Caco-2 (cell line): ENCODE measurements around the gene FAM171A2. TPM values are rescaled to one million over a fixed set of nuclear protein-coding genes. Genes with fewer than 3 reads are reported as not detected.

Experiments
- BruUV-seq: library from RNA; stranded (reverse); fragments of 400-500 nt; replicated peaks from 2 replicates; lab custom pipeline; 2021; lab: Mats Ljungman, UMichigan
- CTCF ChIA-PET: fragments of 300-600 bp; sonication (Branson Sonifier 250); formaldehyde crosslinking; loops from one replicate; lab custom pipeline; 2022; ENCODE audit warnings: antibody characterized with exemption; lab: Charles Lee
- POLR2A ChIA-PET: fragments of 300-600 bp; sonication (Branson Sonifier 250); formaldehyde crosslinking; loops from one replicate; lab custom pipeline; 2022; ENCODE audit warnings: antibody characterized with exemption; lab: Charles Lee
- DNase-seq, 2 experiments: peaks; one replicate each; pipeline versions ENCODE4 v3.0.0 to v3.0.0-alpha.2; 2020 to 2022
- H3K27me3 ChIP-seq: replicated peaks from 2 replicates; pipeline ENCODE4 v1.6.0; 2011; ENCODE audit warnings: low read length; ENCODE audit not compliant: control insufficient read depth, insufficient read depth
- H3K36me3 ChIP-seq: 2 replicates; pipeline ENCODE4 v1.5.1; 2011; ENCODE audit warnings: low read length; ENCODE audit not compliant: control insufficient read depth, insufficient read depth
- H3K4me1 ChIP-seq: fragments of 250-450 bp; sonication (Bioruptor Pico); 2 replicates; pipeline ENCODE4 v1.5.1; 2020; ENCODE audit warnings: mild to moderate bottlenecking
- H3K4me3 ChIP-seq: 2 replicates; pipeline ENCODE4 v1.5.1; 2011; ENCODE audit warnings: low read depth, mild to moderate bottlenecking, control low read depth, low read length
- H3K9me3 ChIP-seq: fragments of 250-450 bp; sonication (Bioruptor Pico); 2 replicates; pipeline ENCODE4 v1.5.1; 2020; ENCODE audit warnings: mild to moderate bottlenecking, moderate library complexity
- H3K27ac Mint-ChIP-seq: one replicate; pipeline ENCODE4 v1.8.0; 2022; ENCODE audit warnings: mixed read lengths; ENCODE audit not compliant: unreplicated experiment
- H3K27me3 Mint-ChIP-seq: one replicate; pipeline ENCODE4 v1.8.0; 2022; ENCODE audit warnings: mixed read lengths; ENCODE audit not compliant: insufficient read depth, unreplicated experiment
- H3K36me3 Mint-ChIP-seq: one replicate; pipeline ENCODE4 v1.8.0; 2022; ENCODE audit warnings: mild to moderate bottlenecking, mixed read lengths; ENCODE audit not compliant: insufficient read depth, unreplicated experiment
- H3K4me1 Mint-ChIP-seq: one replicate; pipeline ENCODE4 v1.8.0; 2022; ENCODE audit warnings: low read depth, mixed read lengths; ENCODE audit not compliant: unreplicated experiment
- H3K4me3 Mint-ChIP-seq: one replicate; pipeline ENCODE4 v1.8.0; 2022; ENCODE audit warnings: mild to moderate bottlenecking, moderate library complexity, mixed read lengths; ENCODE audit not compliant: unreplicated experiment
- H3K9me3 Mint-ChIP-seq: one replicate; pipeline ENCODE4 v1.8.0; 2022; ENCODE audit warnings: mixed read lengths; ENCODE audit not compliant: unreplicated experiment
- CTCF ChIP-seq, 2 experiments: fragments of 200-600 bp in 1 of 2; IDR thresholded peaks; 1 replicate in 1 of 2; 2 replicates in 1 of 2; pipeline versions ENCODE4 v1.5.1 to v1.8.0; 2011 to 2022; ENCODE audit warnings: antibody characterized with exemption in 1 of 2, control low read depth in 1 of 2, inconsistent platforms in 1 of 2, low read depth in 1 of 2, low read length in 1 of 2, mild to moderate bottlenecking in 1 of 2, moderate library complexity in 1 of 2; ENCODE audit not compliant: insufficient read depth in 1 of 2, severe bottlenecking in 1 of 2, unreplicated experiment in 1 of 2
- intact Hi-C: fragments of 100-400 bp; cut with micrococcal nuclease; formaldehyde crosslinking; loops from one replicate; pipeline ENCODE4 v1.10.0; 2022; ENCODE audit not compliant: unreplicated experiment
- total RNA-seq: library from RNA; stranded (reverse); gene quantifications from 2 replicates; pipeline ENCODE4 v1.2.3, GENCODE V29; 2022

FAM171A2 gene
- total RNA-seq, 1 experiment from 2014 or later: 3.6 TPM

- no TSS peak for BruUV-seq
- CTCF ChIA-PET: no interaction called here
- H3K4me3 Mint-ChIP-seq: no peak overlapping the region
- no peak for TF ChIP-seq CTCF (IDR thresholded peaks at IDR 0.05; ENCODE audit: insufficient read depth in 1 of 2, low read depth in 1 of 2, low read length in 1 of 2, severe bottlenecking in 1 of 2, unreplicated experiment in 1 of 2)
- intact Hi-C loops: no loop called here
- Histone ChIP-seq H3K4me3 (no peak overlapping the region), H3K9me3 (no peaks in the 10 kb centered on the region), H3K36me3 (no peaks in the 10 kb centered on the region), H3K27me3 (no peaks in the 10 kb centered on the region), H3K4me1 (no peaks in the 10 kb centered on the region)
- H3K9me3 Mint-ChIP-seq: no peaks in the 10 kb centered on the region
- H3K27ac Mint-ChIP-seq: no peak overlapping the region
- DNase-seq: no peak
- H3K36me3 Mint-ChIP-seq: no peaks in the 10 kb centered on the region
- H3K4me1 Mint-ChIP-seq: no peaks in the 10 kb centered on the region
- peaks cover 9% of the 10 kb centered on the region for H3K27me3 Mint-ChIP-seq
- POLR2A ChIA-PET: no interaction called here
Observed at GRCh38 chr17:44383363-44383762, 19.7 kb upstream of the FAM171A2 start.

GRCh38 chr17:44382917-44383316, 19.3 kb upstream of the FAM171A2 start:
- Histone ChIP-seq H3K9me3 (no peaks in the 10 kb centered on the region), H3K4me3 (no peak overlapping the region), H3K27me3 (no peaks in the 10 kb centered on the region), H3K36me3 (no peaks in the 10 kb centered on the region), H3K4me1 (no peaks in the 10 kb centered on the region)
- no peak overlapping the region for H3K4me3 Mint-ChIP-seq
- H3K9me3 Mint-ChIP-seq: no peaks in the 10 kb centered on the region
- H3K36me3 Mint-ChIP-seq: no peaks in the 10 kb centered on the region
- intact Hi-C loops: no loop called here
- H3K27ac Mint-ChIP-seq: no peak overlapping the region
- H3K4me1 Mint-ChIP-seq: no peaks in the 10 kb centered on the region
- peaks cover 10% of the 10 kb centered on the region for H3K27me3 Mint-ChIP-seq
- BruUV-seq: no TSS peak
- no peak for TF ChIP-seq CTCF (IDR thresholded peaks at IDR 0.05; ENCODE audit: insufficient read depth in 1 of 2, low read depth in 1 of 2, low read length in 1 of 2, severe bottlenecking in 1 of 2, unreplicated experiment in 1 of 2)
- ChIA-PET POLR2A (no interaction called here), CTCF (no interaction called here)
- DNase-seq: no peak

- CTCF ChIA-PET: interaction anchor here (0.7 kb wide), 1 partner anchor 248 kb away, joined by 3 read pairs; no protein-coding TSS in a partner anchor
Observed at GRCh38 chr17:44381810-44382305, 18.2 kb upstream of the FAM171A2 start.

More at GRCh38 chr17:44381810-44382305, 18.2 kb upstream of the FAM171A2 start:
- H3K4me1 ChIP-seq: no peaks in the 10 kb centered on the region
- BruUV-seq: no TSS peak
- no peaks in the 10 kb centered on the region for H3K36me3 Mint-ChIP-seq
- peaks cover 10% of the 10 kb centered on the region for H3K27me3 Mint-ChIP-seq
- no peaks in the 10 kb centered on the region for H3K4me1 Mint-ChIP-seq
- no peaks in the 10 kb centered on the region for H3K27me3 ChIP-seq
- H3K36me3 ChIP-seq: no peaks in the 10 kb centered on the region
- no peak overlapping the region for H3K4me3 Mint-ChIP-seq
- no peaks in the 10 kb centered on the region for H3K9me3 Mint-ChIP-seq
- no peak overlapping the region for H3K4me3 ChIP-seq
- no peak overlapping the region for H3K27ac Mint-ChIP-seq
- no peaks in the 10 kb centered on the region for H3K9me3 ChIP-seq
- no peak for TF ChIP-seq CTCF (IDR thresholded peaks at IDR 0.05; ENCODE audit: insufficient read depth in 1 of 2, low read depth in 1 of 2, low read length in 1 of 2, severe bottlenecking in 1 of 2, unreplicated experiment in 1 of 2)
- no peak for DNase-seq
- POLR2A ChIA-PET: no interaction called here
- intact Hi-C loops: no loop called here
